GM23338 (cell line): Measurements from ENCODE around the gene USP21. TPM values are rescaled to one million over a fixed set of nuclear protein-coding genes. Genes with fewer than 3 reads are reported as not detected.

Experiments
- ATAC-seq: fragments of 200-7000 bp; cut with Tn5 transposase; 3 replicates; pipeline ENCODE4 v1.9.1; 2020
- DNase-seq: peaks from one replicate; pipeline ENCODE4 v3.0.0-alpha.2; 2015; ENCODE audit warnings: low spot score
- H2AFZ ChIP-seq: fragments of 200-600 bp; sonication (generic); 2 replicates; pipeline ENCODE4 v1.8.0; 2016; ENCODE audit warnings: antibody characterized with exemption, mild to moderate bottlenecking, moderate library complexity
- H3F3A ChIP-seq: fragments of 200-600 bp; sonication (generic); replicated peaks from 2 replicates; pipeline ENCODE4 v1.8.0; 2017; ENCODE audit warnings: antibody characterized with exemption, mixed run types, low read depth
- H3K27ac ChIP-seq: fragments of 200-600 bp; sonication (generic); 2 replicates; pipeline ENCODE4 v1.6.1; 2016; ENCODE audit warnings: low read depth
- H3K27me3 ChIP-seq: fragments of 200-600 bp; sonication (generic); 2 replicates; pipeline ENCODE4 v1.8.0; 2016; ENCODE audit warnings: mild to moderate bottlenecking, mixed run types, moderate library complexity; ENCODE audit not compliant: insufficient read depth
- H3K36me3 ChIP-seq: fragments of 200-600 bp; sonication (generic); 2 replicates; pipeline ENCODE4 v1.8.0; 2016; ENCODE audit warnings: mild to moderate bottlenecking; ENCODE audit not compliant: insufficient read depth
- H3K4me1 ChIP-seq: fragments of 200-600 bp; sonication (generic); 2 replicates; pipeline ENCODE4 v1.8.0; 2016; ENCODE audit warnings: mild to moderate bottlenecking, moderate library complexity; ENCODE audit not compliant: insufficient read depth
- H3K4me2 ChIP-seq: fragments of 200-600 bp; sonication (generic); 2 replicates; pipeline ENCODE4 v1.7.1; 2017; ENCODE audit warnings: mixed run types
- H3K4me3 ChIP-seq: fragments of 200-600 bp; sonication (generic); 2 replicates; pipeline ENCODE4 v1.6.1; 2016; ENCODE audit warnings: mixed run types
- H3K79me2 ChIP-seq: fragments of 200-600 bp; sonication (generic); replicated peaks from 2 replicates; pipeline ENCODE4 v1.8.0; 2017; ENCODE audit warnings: mild to moderate bottlenecking; ENCODE audit not compliant: insufficient read depth
- H3K9me2 ChIP-seq: fragments of 200-600 bp; sonication (generic); 2 replicates; pipeline ENCODE4 v1.8.0; 2017; ENCODE audit not compliant: insufficient read depth
- H4K20me1 ChIP-seq: fragments of 200-600 bp; sonication (generic); replicated peaks from 2 replicates; pipeline ENCODE4 v1.8.0; 2017; ENCODE audit warnings: mild to moderate bottlenecking; ENCODE audit not compliant: insufficient read depth
- H3K27ac Mint-ChIP-seq: 2 replicates; pipeline ENCODE4 v1.8.0; 2020; ENCODE audit warnings: inconsistent platforms, mild to moderate bottlenecking, moderate library complexity, mixed read lengths
- H3K27me3 Mint-ChIP-seq: 3 replicates; pipeline ENCODE4 v1.8.0; 2022; ENCODE audit warnings: low read depth, mild to moderate bottlenecking, moderate library complexity, mixed read lengths, inconsistent platforms; ENCODE audit not compliant: insufficient read depth, poor library complexity
- H3K36me3 Mint-ChIP-seq: 3 replicates; pipeline ENCODE4 v1.8.0; 2021; ENCODE audit warnings: low read depth, mild to moderate bottlenecking, inconsistent platforms, moderate library complexity, mixed read lengths
- H3K4me1 Mint-ChIP-seq: 3 replicates; pipeline ENCODE4 v1.8.0; 2020; ENCODE audit warnings: mild to moderate bottlenecking, inconsistent platforms, mixed read lengths
- H3K4me3 Mint-ChIP-seq: 3 replicates; pipeline ENCODE4 v1.8.0; 2021; ENCODE audit warnings: moderate library complexity, mild to moderate bottlenecking, inconsistent platforms, mixed read lengths
- H3K9me3 Mint-ChIP-seq: 3 replicates; pipeline ENCODE4 v1.8.0; 2020; ENCODE audit warnings: moderate library complexity, mild to moderate bottlenecking, inconsistent platforms, mixed read lengths
- CREB1 ChIP-seq: fragments of 250-450 bp; sonication (Bioruptor Pico); IDR thresholded peaks from 2 replicates; pipeline ENCODE4 v1.5.0; 2020; ENCODE audit warnings: low read depth, mild to moderate bottlenecking, moderate library complexity
- ZNF331 ChIP-seq: fragments of 250-450 bp; sonication (Bioruptor Pico); IDR thresholded peaks from 2 replicates; pipeline ENCODE4 v1.5.0; 2020; ENCODE audit warnings: low read depth, mild to moderate bottlenecking, moderate library complexity
- polyA plus RNA-seq: library from polyadenylated mRNA; unstranded; fragments of >200 nt; fragmentation: Nextera tagmentation; extraction: Ambion mirVana; gene quantifications from 2 replicates; pipeline ENCODE4 v1.2.1, GENCODE V29; 2016
- total RNA-seq: library from RNA; depleted of rRNA; stranded (reverse); fragments of >200 nt; shearing (Covaris generic); gene quantifications from 2 replicates; pipeline ENCODE4 v1.2.3, GENCODE V29; 2014
- TF ChIP-seq, protein P1 (sequence below): IDR thresholded peaks from 2 replicates; pipeline ENCODE4 v1.6.1; 2016; ENCODE audit warnings: antibody characterized with exemption
- TF ChIP-seq, protein P2 (sequence below), 2 experiments: fragments of 200-600 bp in 1 of 2; sonication (generic) in 1 of 2; conservative IDR thresholded peaks; 2 replicates each; pipeline versions ENCODE4 v1.5.1 to v1.6.1; 2016 to 2017; ENCODE audit warnings: antibody characterized with exemption in 2 of 2, low read depth in 2 of 2, mild to moderate bottlenecking in 2 of 2, moderate library complexity in 1 of 2
- TF ChIP-seq, protein P3 (sequence below): IDR thresholded peaks from one replicate; pipeline ENCODE4 v1.6.1; 2018; ENCODE audit warnings: antibody characterized with exemption; ENCODE audit not compliant: unreplicated experiment

The USP21 gene
- total and polyA plus RNA-seq, 2 experiments from 2014 or later, result 17.9 to 25.6 TPM

- ATAC-seq, result no peak
- H3K4me3 Mint-ChIP-seq, result no peak overlapping the region
Measured at GRCh38 chr1:161171191-161171590, 11.9 kb downstream of the USP21 start.

GRCh38 chr1:161171696-161172095 lies 12.4 kb downstream of the USP21 start:
- peaks cover 17% of the 10 kb centered on the region for H3K36me3 ChIP-seq
- Mint-ChIP-seq H3K27me3 (peaks cover 13% of the 10 kb centered on the region), H3K36me3 (peaks cover 54% of the 10 kb centered on the region), H3K9me3 (no peaks in the 10 kb centered on the region), H3K4me3 (no peak overlapping the region), H3K4me1 (peaks cover 11% of the 10 kb centered on the region), H3K27ac (no peak overlapping the region)
- DNase-seq (no peak), ATAC-seq (no peak)
- H3K79me2 ChIP-seq, result peaks cover 6% of the 10 kb centered on the region
- peaks cover 5% of the 10 kb centered on the region; the same call in 1 of the 2 replicates for H3K4me1 ChIP-seq
- H3K27ac ChIP-seq, result no peak overlapping the region
- H3F3A ChIP-seq, result peaks cover 9% of the 10 kb centered on the region
- no peak overlapping the region for H2AFZ ChIP-seq
- H3K27me3 ChIP-seq, result no peaks in the 10 kb centered on the region
- H3K4me2 ChIP-seq, result no peak overlapping the region
- H3K4me3 ChIP-seq, result no peak overlapping the region
- no peaks in the 10 kb centered on the region for H3K9me2 ChIP-seq
- peaks cover 6% of the 10 kb centered on the region; the same call in 1 of the 2 replicates for H4K20me1 ChIP-seq
- TF ChIP-seq CREB1 (CRISPR knock-in tag), result no peak
- TF ChIP-seq, protein P1, sequence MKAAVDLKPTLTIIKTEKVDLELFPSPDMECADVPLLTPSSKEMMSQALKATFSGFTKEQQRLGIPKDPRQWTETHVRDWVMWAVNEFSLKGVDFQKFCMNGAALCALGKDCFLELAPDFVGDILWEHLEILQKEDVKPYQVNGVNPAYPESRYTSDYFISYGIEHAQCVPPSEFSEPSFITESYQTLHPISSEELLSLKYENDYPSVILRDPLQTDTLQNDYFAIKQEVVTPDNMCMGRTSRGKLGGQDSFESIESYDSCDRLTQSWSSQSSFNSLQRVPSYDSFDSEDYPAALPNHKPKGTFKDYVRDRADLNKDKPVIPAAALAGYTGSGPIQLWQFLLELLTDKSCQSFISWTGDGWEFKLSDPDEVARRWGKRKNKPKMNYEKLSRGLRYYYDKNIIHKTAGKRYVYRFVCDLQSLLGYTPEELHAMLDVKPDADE, result no peak

More at GRCh38 chr1:161171191-161171590, 11.9 kb downstream of the USP21 start:
- Histone ChIP-seq H3F3A (peaks cover 12% of the 10 kb centered on the region), H3K4me2 (no peak overlapping the region), H4K20me1 (peaks cover 4% of the 10 kb centered on the region; the same call in 1 of the 2 replicates), H3K79me2 (peaks cover under 1% of the 10 kb centered on the region), H3K36me3 (peaks cover 17% of the 10 kb centered on the region), H2AFZ (no peak overlapping the region), H3K9me2 (no peaks in the 10 kb centered on the region), H3K4me3 (no peak overlapping the region), H3K27me3 (no peaks in the 10 kb centered on the region), H3K4me1 (peaks cover under 1% of the 10 kb centered on the region; the same call in 1 of the 2 replicates), H3K27ac (no peak overlapping the region)
- peaks cover 7% of the 10 kb centered on the region for H3K4me1 Mint-ChIP-seq
- H3K27ac Mint-ChIP-seq, result no peak overlapping the region
- peaks cover 54% of the 10 kb centered on the region for H3K36me3 Mint-ChIP-seq
- peak; percentile 42 for DNase-seq
- no peaks in the 10 kb centered on the region for H3K9me3 Mint-ChIP-seq
- TF ChIP-seq, protein P2, sequence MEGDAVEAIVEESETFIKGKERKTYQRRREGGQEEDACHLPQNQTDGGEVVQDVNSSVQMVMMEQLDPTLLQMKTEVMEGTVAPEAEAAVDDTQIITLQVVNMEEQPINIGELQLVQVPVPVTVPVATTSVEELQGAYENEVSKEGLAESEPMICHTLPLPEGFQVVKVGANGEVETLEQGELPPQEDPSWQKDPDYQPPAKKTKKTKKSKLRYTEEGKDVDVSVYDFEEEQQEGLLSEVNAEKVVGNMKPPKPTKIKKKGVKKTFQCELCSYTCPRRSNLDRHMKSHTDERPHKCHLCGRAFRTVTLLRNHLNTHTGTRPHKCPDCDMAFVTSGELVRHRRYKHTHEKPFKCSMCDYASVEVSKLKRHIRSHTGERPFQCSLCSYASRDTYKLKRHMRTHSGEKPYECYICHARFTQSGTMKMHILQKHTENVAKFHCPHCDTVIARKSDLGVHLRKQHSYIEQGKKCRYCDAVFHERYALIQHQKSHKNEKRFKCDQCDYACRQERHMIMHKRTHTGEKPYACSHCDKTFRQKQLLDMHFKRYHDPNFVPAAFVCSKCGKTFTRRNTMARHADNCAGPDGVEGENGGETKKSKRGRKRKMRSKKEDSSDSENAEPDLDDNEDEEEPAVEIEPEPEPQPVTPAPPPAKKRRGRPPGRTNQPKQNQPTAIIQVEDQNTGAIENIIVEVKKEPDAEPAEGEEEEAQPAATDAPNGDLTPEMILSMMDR (conservative IDR thresholded peaks at IDR 0.05; ENCODE audit: low read depth in 2 of 2), result peak; percentile 51 to 52
- no peak for TF ChIP-seq ZNF331 (CRISPR knock-in tag)
- TF ChIP-seq, protein P1, result no peak
- TF ChIP-seq, protein P3, sequence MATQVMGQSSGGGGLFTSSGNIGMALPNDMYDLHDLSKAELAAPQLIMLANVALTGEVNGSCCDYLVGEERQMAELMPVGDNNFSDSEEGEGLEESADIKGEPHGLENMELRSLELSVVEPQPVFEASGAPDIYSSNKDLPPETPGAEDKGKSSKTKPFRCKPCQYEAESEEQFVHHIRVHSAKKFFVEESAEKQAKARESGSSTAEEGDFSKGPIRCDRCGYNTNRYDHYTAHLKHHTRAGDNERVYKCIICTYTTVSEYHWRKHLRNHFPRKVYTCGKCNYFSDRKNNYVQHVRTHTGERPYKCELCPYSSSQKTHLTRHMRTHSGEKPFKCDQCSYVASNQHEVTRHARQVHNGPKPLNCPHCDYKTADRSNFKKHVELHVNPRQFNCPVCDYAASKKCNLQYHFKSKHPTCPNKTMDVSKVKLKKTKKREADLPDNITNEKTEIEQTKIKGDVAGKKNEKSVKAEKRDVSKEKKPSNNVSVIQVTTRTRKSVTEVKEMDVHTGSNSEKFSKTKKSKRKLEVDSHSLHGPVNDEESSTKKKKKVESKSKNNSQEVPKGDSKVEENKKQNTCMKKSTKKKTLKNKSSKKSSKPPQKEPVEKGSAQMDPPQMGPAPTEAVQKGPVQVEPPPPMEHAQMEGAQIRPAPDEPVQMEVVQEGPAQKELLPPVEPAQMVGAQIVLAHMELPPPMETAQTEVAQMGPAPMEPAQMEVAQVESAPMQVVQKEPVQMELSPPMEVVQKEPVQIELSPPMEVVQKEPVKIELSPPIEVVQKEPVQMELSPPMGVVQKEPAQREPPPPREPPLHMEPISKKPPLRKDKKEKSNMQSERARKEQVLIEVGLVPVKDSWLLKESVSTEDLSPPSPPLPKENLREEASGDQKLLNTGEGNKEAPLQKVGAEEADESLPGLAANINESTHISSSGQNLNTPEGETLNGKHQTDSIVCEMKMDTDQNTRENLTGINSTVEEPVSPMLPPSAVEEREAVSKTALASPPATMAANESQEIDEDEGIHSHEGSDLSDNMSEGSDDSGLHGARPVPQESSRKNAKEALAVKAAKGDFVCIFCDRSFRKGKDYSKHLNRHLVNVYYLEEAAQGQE, result no peak
- peaks cover 13% of the 10 kb centered on the region for H3K27me3 Mint-ChIP-seq
